ENCODE data around the gene COLGALT1. TPM values are rescaled to one million over a fixed set of nuclear protein-coding genes. Genes with fewer than 3 reads are reported as not detected.

Gene COLGALT1
- total RNA-seq, 1 experiment from 2014 or later, result 86.0 TPM

- H3K4me3 ChIP-seq (replicated peaks in 1 of 2; ENCODE audit: low read depth in 1 of 2, low read length in 2 of 2), result no peak overlapping the region
- H2AFZ ChIP-seq (ENCODE audit: low read depth, low read length, poor library complexity, severe bottlenecking), result no peak overlapping the region
- RAD21 ChIA-PET (ENCODE audit: low non-redundant PET in 1 of 2, low total read pairs in 2 of 2, uncharacterized antibody in 2 of 2, unreplicated experiment in 2 of 2), result no interaction called here
- no peak overlapping the region for H3K9ac ChIP-seq (ENCODE audit: low read length)
- H4K20me1 ChIP-seq (ENCODE audit: insufficient read depth), result no peaks in the 10 kb centered on the region
- no peaks in the 10 kb centered on the region for H3K9me3 ChIP-seq (ENCODE audit: control insufficient read depth in 1 of 2, insufficient read depth in 1 of 2, low read depth in 1 of 2, low read length in 2 of 2)
- H3K79me2 ChIP-seq (ENCODE audit: insufficient read depth, low read length), result no peaks in the 10 kb centered on the region
- DNase-seq (ENCODE audit: low read depth, low spot score), result no peak
- peaks cover 3 to 5% of the 10 kb centered on the region in 2 experiments; a peak in 2 of 4 replicates for H3K4me1 ChIP-seq (ENCODE audit: control insufficient read depth in 1 of 2, insufficient read depth in 2 of 2, low read length in 2 of 2)
- no peak for ATAC-seq
- no peaks in the 10 kb centered on the region for H3K9me2 ChIP-seq (ENCODE audit: insufficient read depth)
- POLR2A ChIA-PET, result no interaction called here
- TF ChIP-seq CBX3 (IDR thresholded peaks at IDR 0.05; ENCODE audit: low read depth), result no peak
- H3K27ac ChIP-seq (ENCODE audit: low read depth, low read length), result no peak overlapping the region
- H3K36me3 ChIP-seq (ENCODE audit: control insufficient read depth in 1 of 2, insufficient read depth in 2 of 2, low read length in 2 of 2), result no peaks in the 10 kb centered on the region
- intact Hi-C loops (cut with micrococcal nuclease), result no loop called here
- CTCF ChIA-PET, result no interaction called here
- no TSS peak for BruUV-seq (replicated peaks)
- H3K27me3 ChIP-seq (ENCODE audit: insufficient read depth, low read length), result no peaks in the 10 kb centered on the region
- no peak overlapping the region for H3K4me2 ChIP-seq (ENCODE audit: low read length)
Observed at GRCh38 chr19:17526922-17527321, 28.5 kb upstream of the COLGALT1 start.

- Histone ChIP-seq H4K20me1 (ENCODE audit: insufficient read depth) (no peaks in the 10 kb centered on the region), H2AFZ (ENCODE audit: low read depth, low read length, poor library complexity, severe bottlenecking) (no peak overlapping the region), H3K4me1 (ENCODE audit: control insufficient read depth in 1 of 2, insufficient read depth in 2 of 2, low read length in 2 of 2) (peaks cover 3 to 5% of the 10 kb centered on the region in 2 experiments; a peak in 2 of 4 replicates), H3K9me2 (ENCODE audit: insufficient read depth) (no peaks in the 10 kb centered on the region), H3K79me2 (ENCODE audit: insufficient read depth, low read length) (no peaks in the 10 kb centered on the region), H3K9me3 (ENCODE audit: control insufficient read depth in 1 of 2, insufficient read depth in 1 of 2, low read depth in 1 of 2, low read length in 2 of 2) (no peaks in the 10 kb centered on the region), H3K9ac (ENCODE audit: low read length) (no peak overlapping the region), H3K4me3 (replicated peaks in 1 of 2; ENCODE audit: low read depth in 1 of 2, low read length in 2 of 2) (no peak overlapping the region), H3K4me2 (ENCODE audit: low read length) (no peak overlapping the region), H3K36me3 (ENCODE audit: control insufficient read depth in 1 of 2, insufficient read depth in 2 of 2, low read length in 2 of 2) (no peaks in the 10 kb centered on the region), H3K27ac (ENCODE audit: low read depth, low read length) (no peak overlapping the region), H3K27me3 (ENCODE audit: insufficient read depth, low read length) (no peaks in the 10 kb centered on the region)
- ChIA-PET RAD21 (ENCODE audit: low non-redundant PET in 1 of 2, low total read pairs in 2 of 2, uncharacterized antibody in 2 of 2, unreplicated experiment in 2 of 2) (no interaction called here), CTCF (no interaction called here), POLR2A (no interaction called here)
- BruUV-seq (replicated peaks), result no TSS peak
- ATAC-seq (no peak), DNase-seq (ENCODE audit: low read depth, low spot score) (no peak)
- intact Hi-C loops (cut with micrococcal nuclease), result no loop called here
- TF ChIP-seq ATF3 (IDR thresholded peaks at IDR 0.05) (no peak), CEBPB (IDR thresholded peaks at IDR 0.05; ENCODE audit: low read depth) (no peak), ELF1 (IDR thresholded peaks at IDR 0.05; ENCODE audit: borderline replicate concordance, low read depth) (no peak), YY1 (IDR thresholded peaks at IDR 0.05; ENCODE audit: extremely low read depth, insufficient replicate concordance, low read depth, low read length) (no peak), FOSL1 (IDR thresholded peaks at IDR 0.05; ENCODE audit: low read depth) (no peak), POLR2AphosphoS5 (IDR thresholded peaks at IDR 0.05; ENCODE audit: low read depth, low read length) (no peak), SP1 (IDR thresholded peaks at IDR 0.05; ENCODE audit: low read depth) (no peak), EZH2phosphoT487 (IDR thresholded peaks at IDR 0.05; ENCODE audit: borderline replicate concordance) (no peak), ZNF274 (IDR thresholded peaks at IDR 0.05; ENCODE audit: low read depth, low read length) (no peak), TCF7L2 (IDR thresholded peaks at IDR 0.05; ENCODE audit: borderline replicate concordance, extremely low read depth, insufficient read depth, insufficient read length) (no peak), ZBTB33 (IDR thresholded peaks at IDR 0.05; ENCODE audit: extremely low read depth, insufficient replicate concordance, low read length) (no peak), JUND (IDR thresholded peaks at IDR 0.05) (no peak), MAX (IDR thresholded peaks at IDR 0.05) (no peak), RAD21 (IDR thresholded peaks at IDR 0.05; ENCODE audit: low read depth) (no peak)
Observed at GRCh38 chr19:17527326-17527725, 28.1 kb upstream of the COLGALT1 start.

Data from HCT116 (cell line).